ENCODE results near the gene ATP2B2.

GRCh38 chr3:10317961-10318350 is 187.4 kb downstream of the ATP2B2 start:
- TF ChIP-seq, protein P1, sequence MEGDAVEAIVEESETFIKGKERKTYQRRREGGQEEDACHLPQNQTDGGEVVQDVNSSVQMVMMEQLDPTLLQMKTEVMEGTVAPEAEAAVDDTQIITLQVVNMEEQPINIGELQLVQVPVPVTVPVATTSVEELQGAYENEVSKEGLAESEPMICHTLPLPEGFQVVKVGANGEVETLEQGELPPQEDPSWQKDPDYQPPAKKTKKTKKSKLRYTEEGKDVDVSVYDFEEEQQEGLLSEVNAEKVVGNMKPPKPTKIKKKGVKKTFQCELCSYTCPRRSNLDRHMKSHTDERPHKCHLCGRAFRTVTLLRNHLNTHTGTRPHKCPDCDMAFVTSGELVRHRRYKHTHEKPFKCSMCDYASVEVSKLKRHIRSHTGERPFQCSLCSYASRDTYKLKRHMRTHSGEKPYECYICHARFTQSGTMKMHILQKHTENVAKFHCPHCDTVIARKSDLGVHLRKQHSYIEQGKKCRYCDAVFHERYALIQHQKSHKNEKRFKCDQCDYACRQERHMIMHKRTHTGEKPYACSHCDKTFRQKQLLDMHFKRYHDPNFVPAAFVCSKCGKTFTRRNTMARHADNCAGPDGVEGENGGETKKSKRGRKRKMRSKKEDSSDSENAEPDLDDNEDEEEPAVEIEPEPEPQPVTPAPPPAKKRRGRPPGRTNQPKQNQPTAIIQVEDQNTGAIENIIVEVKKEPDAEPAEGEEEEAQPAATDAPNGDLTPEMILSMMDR (IDR thresholded peaks at IDR 0.05 in 2 of 3, conservative IDR thresholded peaks at IDR 0.05 in 1 of 3; ENCODE audit: borderline replicate concordance in 1 of 3, insufficient read depth in 1 of 3, low read depth in 2 of 3, low read length in 2 of 3), result no peak
- TF ChIP-seq POLR2A (IDR thresholded peaks at IDR 0.05; ENCODE audit: borderline replicate concordance, extremely low read depth, insufficient read depth, insufficient read length) (no peak), ZBTB33 (IDR thresholded peaks at IDR 0.05; ENCODE audit: extremely low read depth, insufficient replicate concordance, low read length) (no peak), ELF1 (IDR thresholded peaks at IDR 0.05; ENCODE audit: borderline replicate concordance, low read depth) (no peak), TCF7L2 (IDR thresholded peaks at IDR 0.05; ENCODE audit: borderline replicate concordance, extremely low read depth, insufficient read depth, insufficient read length) (no peak), SIN3A (IDR thresholded peaks at IDR 0.05; ENCODE audit: low read depth) (no peak), EZH2 (IDR thresholded peaks at IDR 0.05) (no peak)
- TF ChIP-seq, protein P2, sequence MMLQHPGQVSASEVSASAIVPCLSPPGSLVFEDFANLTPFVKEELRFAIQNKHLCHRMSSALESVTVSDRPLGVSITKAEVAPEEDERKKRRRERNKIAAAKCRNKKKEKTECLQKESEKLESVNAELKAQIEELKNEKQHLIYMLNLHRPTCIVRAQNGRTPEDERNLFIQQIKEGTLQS (IDR thresholded peaks at IDR 0.05), result no peak

Measured in HCT116 (cell line).